ENCODE data around the gene KLHL17.

KLHL17 gene

DNA sequence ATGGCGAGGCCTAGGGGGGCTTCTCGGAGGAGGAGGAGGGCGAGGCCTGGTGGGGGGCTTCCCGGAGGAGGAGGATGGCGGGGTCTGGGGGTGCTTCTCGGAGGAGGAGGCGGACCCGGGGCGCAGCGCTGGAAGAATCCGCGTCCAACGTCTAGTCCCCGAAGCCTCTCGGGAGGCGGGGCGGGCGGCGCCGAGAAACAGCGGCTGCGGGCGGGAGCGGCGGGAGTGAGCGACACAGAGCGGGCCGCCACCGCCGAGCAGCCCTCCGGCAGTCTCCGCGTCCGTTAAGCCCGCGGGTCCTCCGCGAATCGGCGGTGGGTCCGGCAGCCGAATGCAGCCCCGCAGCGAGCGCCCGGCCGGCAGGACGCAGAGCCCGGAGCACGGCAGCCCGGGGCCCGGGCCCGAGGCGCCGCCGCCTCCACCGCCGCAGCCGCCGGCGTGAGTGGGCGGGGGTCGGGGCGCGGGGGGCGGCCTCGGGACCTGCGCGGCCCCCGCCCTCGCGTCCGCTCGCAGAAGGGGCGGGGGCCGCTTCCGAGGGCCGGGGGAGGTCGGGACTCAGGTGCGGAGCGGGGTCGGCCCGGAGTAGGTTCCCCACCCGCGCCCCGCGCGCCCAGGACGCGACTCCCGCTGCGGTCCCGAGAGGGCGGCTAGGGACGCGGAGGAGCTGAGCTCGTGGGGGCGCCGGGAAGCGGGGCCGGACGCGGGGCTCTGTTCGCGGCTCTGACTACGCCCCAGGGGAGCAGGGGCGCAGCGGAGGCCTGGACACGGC lies at the start of gene KLHL17:
TSS of gene KLHL17 (plus strand) at position 222 of the 769 bp plus-strand sequence. CDS start at position 332, 110 bp downstream.
- DNase-seq = peak; percentile 85

DNA sequence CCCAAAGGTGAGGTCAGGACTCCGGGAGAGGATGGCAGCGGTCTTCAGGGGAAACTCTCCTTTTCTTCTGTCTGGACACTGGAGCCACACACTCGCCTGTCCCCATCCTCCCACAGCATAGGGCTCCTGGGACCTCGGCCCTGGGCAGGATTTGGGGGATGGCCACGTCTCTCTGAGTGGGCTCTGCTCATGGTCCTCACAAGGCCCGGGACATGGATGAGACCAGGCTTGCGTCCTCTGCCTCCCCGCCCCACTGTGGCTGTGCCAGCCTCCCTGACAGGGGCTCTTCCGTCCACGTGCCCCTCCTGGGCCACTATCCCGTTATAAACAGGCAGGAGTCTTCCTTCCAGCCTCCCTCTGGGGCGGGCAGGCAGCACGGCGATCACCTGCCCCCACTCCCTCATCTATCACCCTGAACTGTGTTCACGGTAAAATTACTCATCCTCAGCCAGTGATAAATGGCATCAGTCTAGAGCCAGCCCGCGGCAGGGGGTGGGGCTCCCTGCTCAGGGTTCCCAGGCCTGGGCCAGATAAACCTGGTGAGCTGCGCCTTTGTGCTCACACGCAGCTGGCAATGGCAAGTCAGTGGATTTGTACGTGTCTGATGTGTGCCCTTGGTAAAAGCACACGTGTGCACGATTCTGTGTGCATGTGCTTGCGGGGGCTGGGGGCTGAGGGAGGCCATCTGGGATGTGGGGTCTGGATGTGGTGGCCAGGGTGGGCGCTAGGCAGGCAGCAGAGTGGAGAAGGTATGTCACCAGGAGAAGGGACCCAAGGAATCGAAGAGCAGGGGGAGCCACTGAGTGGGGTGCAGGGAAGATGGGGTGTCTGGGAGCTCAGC lies 49.3 kb upstream of the KLHL17 start:
- no peak for DNase-seq

DNA sequence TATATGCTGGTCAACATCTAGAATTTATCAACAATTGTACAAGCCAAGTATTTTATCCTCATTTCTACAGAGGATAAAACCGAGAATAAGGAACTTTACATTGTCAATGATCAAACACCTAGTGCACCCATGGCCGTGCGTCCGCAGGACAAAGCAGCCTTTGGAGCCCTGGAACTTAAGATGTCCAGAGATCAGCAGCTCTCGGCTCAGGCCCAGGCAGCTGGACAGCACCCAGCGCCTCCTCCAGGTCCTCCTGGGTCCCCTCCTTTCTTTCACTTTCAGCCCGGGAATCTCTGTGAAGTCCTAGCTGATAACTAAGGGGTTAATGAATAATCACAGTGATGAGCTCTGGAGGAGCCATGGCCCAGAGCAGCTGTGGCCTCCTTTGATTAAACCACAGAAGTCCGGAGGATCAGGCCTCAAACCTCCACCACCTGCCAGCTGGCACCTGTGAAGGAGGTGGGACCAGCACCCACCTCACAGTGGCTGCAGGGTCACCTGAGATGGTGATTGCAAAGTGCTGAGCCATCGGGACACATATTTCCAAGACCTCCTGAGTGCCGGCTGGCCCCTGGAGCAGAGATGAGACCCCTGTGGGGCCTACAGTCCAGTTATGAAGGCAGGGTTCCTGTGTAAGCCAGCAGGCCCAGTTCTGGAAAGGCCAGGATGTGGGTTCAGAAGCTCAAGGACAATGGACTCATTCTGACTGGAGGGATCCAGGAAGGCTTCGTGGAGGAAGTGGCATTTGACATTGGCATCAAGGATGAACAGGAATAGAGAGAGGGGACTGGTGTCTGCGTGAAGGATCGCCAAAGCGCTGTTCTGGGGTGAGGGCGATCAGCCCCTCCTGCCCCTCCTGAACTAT lies 48.3 kb upstream of the KLHL17 start:
- no peak for DNase-seq

DNA sequence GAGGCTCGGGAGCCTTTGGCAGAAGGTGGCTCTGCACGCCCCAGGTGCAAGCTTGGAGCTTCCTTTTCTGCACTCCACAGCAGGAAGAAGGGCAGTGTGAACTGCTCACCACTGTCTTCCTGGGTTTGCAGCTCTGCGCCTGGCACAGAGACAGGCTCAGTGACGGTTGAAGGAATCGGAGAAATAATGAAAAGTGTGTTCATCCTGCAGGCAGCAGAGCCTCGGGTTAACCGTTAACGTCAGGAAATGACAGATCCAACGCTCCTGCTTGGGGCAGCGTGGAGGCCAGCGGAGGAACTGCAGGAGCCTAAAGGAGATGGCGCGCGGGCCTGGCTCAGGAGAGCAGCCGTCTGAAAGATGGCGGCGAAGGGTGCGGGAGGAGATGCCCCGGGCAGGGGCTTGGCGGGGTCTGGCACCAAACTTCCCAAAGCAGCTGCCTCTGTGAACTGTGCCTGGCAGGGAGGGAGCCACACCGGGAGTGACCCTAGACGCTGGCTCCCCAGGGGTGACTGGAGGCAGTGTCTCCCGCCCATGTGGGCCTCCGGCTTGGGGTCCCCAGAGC lies 47.6 kb upstream of the KLHL17 start:
- no peak for DNase-seq

DNA sequence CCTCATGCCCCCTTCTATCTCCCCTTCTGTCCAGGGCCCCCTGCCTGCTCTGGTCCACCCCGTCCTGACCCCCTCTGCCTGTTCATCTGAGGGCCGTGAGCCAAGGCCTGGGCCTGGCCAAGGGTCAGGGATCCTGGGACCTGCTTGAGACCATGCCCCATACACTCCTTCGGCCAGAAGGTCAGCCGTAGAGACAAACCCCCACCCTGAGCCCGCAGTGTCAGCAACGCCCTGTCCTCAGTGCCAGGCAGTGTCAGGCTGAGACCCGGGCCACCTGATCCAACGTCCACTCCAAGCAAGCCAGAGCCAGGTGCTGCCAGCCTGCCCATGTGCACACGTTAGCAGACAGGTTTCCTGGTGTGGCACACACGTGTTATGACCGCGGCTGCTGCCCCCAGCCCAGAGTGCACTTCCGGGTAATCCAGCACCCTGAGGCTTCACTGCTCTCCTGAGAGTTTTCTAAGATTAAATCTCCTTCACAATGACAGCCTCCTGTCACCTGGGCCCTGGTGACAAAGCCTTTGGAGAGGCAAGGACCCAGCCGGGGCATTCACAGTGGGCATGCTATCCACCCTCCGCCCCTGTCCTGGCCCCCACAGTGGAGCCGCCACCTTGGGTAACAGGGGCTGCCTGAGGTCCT lies 46.8 kb upstream of the KLHL17 start:
- DNase-seq = no peak

DNA sequence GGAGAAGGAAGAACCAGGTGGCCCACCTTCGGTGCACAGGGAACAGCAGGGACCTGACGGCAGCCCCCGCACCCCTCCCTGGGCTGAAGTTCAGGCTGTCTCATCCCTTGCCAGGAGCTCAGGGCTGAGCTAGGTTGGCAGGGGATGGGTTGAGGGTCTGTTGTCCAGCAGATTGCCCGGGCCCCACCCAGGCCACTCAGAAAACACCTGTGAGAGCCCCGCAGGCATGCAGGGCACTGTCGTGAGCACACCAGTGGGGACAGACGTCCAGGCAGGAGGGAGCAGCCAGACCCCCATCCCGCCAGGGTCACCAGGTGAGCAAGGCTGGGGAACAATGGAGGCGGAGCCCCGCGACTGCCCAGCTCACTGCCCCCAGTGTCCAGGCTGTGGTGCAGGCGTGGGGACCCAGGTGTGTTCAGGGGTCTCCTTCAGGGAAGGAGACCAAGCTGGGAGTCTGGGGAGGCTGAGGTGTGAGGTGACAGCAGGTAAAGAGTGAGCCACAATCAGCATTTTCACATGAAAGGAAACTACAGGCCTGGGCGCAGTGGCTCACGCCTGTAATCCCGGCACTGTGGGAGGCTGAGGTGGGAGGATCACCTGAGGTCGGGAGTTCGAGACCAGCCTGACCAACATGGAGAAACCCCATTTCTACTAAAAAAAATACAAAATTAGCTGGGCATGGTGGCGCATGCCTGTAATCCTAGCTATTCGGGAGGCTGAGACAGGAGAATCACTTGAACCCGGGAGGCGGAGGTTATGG lies 46.1 kb upstream of the KLHL17 start:
- DNase-seq = no peak

DNA sequence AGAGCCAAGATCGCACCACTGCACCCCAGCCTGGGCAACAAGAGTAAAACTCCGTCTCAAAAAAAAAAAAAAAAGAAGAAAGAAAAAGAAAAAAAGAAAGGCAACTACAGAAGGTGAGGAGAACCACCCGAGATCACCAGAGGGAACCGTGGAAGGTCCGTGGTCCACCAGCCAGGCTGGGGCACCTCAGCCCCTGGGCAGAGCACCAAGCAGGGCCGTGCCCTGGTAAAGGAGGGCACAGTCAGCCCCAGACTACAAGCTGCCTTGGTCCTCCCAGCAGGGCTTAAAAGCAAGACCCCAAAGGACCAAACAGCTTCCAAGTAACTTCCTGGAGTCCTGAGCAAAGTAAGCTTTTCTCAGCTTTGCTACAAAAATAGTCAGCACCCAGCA lies 45.5 kb upstream of the KLHL17 start:
- DNase-seq = no peak

DNA sequence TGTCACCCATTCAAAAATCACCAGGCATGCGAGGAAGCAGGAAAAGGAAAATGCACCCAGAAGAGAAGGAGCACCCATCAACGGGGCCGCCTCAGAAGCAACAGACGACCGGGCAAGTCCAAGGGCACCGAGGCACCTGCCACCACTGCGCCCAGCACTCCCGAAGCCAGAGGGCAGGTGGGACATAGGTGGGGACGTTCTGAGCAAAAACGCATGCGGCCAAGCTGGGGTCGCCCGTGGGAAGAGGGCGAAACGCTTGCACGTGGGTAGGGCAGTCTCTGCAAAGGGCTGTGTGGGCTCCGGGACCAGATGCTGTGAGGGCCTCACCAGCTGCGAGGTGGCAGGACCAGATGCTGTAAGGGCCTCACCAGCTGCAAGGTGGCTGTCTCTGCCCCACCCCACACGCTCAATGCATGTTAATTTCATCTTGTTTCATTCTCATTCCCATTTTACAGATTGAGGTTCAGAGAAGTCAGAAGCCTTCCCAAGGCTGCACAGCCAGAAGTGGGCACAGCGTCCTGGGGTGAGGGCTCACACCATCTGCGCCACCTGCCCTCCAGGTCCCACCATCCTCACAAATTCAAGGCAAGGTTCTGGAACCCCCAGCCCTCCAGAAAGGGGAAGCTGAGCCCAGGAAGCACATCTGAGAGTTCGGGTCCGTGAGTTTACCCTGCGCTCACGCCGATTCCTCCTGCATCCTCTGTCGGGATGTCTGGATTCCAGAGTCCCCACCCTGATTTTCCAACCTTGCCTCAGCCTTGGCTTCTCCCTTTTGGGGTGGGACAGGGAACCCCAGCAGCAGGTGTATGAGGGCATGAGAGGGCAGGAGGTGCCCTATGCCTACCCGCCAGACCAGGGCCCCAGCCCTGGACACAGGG lies 44.9 kb upstream of the KLHL17 start:
- no peak for DNase-seq

DNA sequence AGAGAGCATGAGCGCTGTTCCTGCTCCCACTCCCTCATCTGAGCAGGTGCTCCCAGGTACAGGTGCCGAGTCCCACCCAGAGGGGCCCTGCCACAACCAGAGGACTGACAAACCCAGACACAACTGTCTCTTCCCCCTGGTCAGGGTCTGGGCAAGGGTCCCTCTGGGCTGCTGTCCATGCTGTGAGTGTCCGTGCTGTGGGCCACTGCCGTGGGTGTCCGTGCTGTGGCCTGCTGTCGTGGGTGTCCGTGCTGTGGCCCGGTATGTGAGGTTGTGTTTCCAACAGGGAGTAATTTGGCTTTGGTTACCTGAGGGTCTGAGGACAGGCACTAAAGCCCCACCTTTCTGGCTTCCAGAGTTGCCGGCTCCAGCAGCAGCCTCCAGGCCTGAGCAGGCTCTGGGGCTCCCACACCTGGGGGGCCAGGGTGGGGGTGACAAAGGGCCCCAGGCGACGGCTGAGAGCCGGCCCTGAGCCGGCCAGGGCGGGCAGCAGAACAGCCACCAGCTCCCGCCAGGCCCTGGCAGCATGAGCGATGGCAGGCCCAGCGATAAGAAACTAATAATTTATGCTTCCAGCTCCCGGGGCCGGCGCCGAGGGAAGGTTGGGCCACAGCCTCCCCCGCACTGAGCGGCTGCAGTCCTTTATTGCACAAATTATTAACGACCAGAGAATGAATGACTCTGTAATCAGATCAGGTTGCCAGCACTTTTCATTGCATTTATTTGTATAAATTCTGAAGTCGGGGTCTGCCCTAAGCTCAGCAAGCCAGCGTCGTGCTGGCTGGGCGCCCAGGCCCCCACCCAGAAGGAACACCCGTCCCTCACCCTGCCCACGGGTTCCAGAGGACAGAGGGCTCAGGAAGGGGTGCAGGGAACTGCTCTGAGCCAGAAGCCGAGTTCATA lies 44.0 kb upstream of the KLHL17 start:
- DNase-seq = no peak

DNA sequence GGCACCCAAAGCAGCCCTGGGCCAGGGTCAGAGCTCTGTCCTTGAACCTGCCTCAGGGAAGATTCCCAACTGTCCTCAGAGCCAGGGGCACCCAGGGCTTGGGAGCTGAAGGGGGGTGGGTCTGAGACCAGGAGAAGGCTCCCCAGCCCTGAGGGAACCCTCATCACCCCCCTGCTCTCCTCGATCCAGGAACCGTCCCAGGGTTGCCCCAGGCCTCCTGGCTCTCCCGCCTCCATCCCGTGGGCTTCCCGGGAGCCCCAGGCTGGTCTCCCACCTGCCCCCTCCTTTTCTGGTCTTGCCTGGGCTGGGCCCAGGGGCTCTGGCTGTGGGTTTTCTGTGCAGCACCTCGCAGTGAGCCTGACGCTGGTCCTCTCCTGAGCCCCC lies 43.3 kb upstream of the KLHL17 start:
- no peak for DNase-seq

DNA sequence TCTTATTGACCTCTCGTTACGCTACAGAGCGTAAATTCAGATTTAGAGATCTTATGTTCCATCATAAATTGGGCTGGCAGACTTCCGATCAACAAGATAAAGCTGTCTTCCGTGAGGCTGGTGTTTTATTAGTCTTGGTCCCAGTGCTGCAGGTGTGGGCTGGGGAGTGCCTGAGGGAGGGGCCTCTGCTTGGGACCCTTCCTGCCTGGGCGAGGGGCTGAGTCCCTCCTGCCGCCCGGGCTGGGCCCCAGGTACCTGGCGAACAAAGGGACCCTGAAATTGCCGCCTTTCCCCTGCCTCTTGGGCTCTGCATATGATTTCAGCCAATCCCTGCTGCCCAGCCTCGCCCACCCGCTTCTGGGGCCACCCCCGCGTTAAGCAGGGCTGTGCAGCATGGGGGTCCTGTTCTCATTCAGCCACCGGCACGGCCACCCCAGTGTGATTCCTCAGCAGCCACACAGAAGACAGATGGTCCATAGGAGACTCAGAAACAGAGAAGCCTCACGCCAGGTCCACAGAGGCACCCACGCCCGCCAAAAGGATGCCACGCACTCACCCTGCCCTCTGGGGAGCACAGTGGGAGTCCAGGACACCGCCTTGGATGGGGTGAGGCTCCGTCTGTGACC lies 42.8 kb upstream of the KLHL17 start:
- no peak for DNase-seq

DNA sequence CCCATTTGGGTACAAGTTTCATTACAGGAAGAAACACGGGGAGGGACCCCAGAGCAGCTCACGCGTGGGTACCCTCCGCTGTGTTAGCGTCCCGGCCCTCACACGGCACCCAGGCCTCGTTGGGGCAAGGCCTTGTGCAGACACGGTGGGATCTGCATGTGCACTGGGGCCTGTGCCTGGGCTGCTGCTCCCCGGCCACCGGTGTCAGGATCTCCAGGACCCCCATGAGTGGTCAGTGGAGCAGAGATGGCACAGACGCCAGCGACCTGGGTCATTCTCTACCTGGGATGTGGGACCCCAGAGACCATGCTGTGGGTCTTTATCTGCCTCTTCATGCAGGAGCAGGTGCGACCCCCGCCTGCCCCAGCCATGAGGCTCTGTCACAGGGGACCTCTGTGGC lies 42.0 kb upstream of the KLHL17 start:
- DNase-seq = no peak

DNA sequence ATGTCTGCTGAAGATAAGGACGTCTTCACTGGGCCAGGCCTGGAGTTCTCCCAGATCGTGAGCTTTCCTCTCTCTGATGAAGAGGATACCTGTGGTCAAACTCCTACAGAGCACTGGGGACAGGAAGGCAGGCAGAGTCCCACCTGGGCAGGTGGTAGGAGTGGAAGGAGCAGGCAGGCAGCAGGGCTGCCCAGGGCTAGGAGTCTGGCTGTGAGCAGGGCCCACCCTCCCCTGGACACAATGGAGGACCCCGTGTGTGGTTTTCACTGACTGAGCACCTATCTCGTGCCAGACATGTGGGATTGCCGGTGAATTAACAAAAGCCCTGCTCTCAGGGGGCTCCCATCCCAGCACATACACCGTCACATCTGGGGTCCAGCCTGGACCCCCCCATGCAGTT lies 41.5 kb upstream of the KLHL17 start:
- no peak for DNase-seq

DNA sequence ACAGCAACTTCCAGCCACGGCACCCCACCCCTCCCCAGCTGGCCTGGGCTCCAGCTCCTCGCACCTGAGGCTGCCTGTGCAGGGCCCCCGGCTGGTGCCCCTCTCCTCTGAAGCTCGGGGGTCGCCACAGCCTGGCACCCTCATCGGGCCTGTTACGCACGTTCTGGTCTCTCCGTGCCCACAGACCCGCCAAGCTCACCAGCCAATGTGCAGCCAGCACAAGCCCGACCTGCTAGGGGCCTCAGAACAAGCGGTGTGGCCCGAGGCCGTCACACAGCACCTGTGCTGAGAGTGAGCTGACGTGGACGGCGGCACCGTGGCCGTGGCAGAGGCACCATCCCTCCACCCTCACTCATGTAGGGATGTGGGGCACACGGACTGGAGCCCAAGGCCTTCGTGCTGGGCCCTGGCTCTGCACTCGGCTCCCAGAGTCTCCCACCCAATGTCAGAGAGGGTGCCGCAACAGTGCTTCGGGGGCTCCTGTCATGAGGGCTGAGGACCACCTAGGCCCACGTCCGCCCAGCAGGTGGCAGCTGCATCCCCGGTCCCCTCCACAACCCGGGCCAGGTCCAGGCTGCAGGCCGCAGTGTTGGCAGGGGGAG lies 41.0 kb upstream of the KLHL17 start:
- DNase-seq = no peak

DNA sequence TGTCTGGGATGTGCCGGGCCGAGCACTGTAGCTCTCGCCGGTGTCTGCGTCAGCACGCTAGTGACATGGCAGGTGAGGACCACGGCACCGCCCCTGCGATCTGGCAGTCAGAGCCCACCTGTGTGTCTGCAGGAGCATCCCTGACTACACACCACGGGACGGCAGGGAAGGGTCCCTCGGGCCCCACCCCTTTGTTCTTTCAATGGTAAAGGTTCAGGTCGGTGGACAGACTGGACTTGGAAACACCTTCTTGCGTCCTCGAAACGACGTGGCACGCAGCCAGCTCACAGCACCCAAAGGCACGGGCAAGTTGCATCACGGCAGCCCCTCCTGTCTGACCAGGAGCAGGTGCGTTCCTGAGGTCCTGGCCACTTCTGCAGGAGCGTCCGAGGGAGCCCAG lies 40.4 kb upstream of the KLHL17 start:
- no peak for DNase-seq

DNA sequence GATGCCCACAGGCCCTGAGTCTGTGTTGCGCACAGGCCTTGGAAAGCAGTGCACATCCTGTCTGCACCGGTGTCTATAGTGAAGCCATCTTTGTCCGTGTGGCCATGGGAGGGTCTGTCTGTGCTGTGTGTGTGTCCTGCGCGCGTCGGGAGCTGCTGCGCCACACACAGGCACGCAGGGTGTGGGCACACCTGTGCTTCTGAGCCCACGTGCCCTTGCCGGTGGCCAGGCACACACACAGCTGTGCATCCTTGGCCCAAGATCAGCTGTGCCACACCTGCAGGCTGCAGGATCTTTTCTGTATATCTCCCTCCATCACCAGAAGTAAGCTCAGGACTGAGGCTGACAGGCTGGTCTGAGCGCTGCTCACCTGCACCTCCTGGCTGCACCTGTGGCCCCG lies 39.9 kb upstream of the KLHL17 start:
- no peak for DNase-seq

DNA sequence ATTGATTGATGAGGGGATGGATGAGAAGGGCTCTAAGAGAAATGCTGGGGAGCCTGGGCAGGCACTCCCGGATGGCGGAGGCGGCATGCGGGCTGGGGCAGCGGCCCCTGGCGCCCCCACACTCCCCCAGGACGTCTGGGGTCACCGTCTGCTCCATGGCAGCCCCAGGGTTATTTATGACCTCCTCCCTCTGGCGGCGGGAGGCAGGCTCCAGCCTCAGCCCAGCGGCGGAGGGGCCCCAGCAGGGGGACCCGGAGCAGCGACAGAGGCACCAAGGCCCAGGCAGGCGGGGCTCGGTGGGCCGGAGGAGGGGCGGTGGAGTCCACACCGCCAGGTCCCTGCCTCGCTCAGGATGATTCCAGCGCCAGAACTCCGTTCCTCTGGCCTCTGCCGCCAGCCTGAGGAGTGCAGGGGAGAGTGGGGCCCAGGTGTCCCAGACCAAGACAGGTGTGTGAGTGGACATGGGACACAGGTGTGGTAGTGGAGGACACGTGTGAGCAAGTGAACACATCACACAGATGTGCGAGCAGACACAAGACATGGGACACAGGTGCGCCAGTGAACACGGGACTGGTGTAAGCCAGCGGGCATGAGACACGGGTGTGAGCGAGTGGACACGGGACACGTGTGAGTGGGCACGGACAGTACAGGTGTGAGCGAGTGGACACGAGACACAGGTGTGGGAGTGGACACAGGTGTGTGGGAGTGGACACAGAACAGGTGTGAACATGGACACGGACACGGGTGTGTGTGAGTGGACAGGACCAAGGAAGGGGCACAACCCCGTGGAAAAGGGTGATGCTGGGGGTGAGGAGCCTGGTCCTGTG lies 39.2 kb upstream of the KLHL17 start:
- peak; percentile 59 for DNase-seq
